Calu3 (cell line): ENCODE data around the gene OR4D1. TPM values are rescaled to one million over a fixed set of nuclear protein-coding genes. Genes with fewer than 3 reads are reported as not detected.

Experiments
- BruUV-seq: library from RNA; stranded (reverse); fragments of 400-500 nt; replicated peaks from 2 replicates; lab custom pipeline; 2021; lab: Mats Ljungman, UMichigan
- CTCF ChIA-PET: fragments of 300-600 bp; sonication (Branson Sonifier 250); formaldehyde crosslinking; loops from one replicate; lab custom pipeline; 2022; ENCODE audit warnings: antibody characterized with exemption; lab: Charles Lee
- DNase-seq: peaks from one replicate; pipeline ENCODE4 v3.0.0; 2022
- H3K27ac Mint-ChIP-seq: one replicate; pipeline ENCODE4 v1.8.0; 2022; ENCODE audit warnings: mixed read lengths; ENCODE audit not compliant: unreplicated experiment
- H3K27me3 Mint-ChIP-seq: one replicate; pipeline ENCODE4 v1.8.0; 2022; ENCODE audit warnings: mixed read lengths; ENCODE audit not compliant: unreplicated experiment
- H3K36me3 Mint-ChIP-seq: one replicate; pipeline ENCODE4 v1.8.0; 2022; ENCODE audit warnings: mild to moderate bottlenecking, moderate library complexity, mixed read lengths; ENCODE audit not compliant: insufficient read depth, unreplicated experiment
- H3K4me1 Mint-ChIP-seq: one replicate; pipeline ENCODE4 v1.8.0; 2022; ENCODE audit warnings: mild to moderate bottlenecking, low read depth, mixed read lengths; ENCODE audit not compliant: unreplicated experiment
- H3K4me3 Mint-ChIP-seq: one replicate; pipeline ENCODE4 v1.8.0; 2022; ENCODE audit warnings: mild to moderate bottlenecking, low read depth, moderate library complexity, mixed read lengths; ENCODE audit not compliant: unreplicated experiment
- H3K9me3 Mint-ChIP-seq: one replicate; pipeline ENCODE4 v1.8.0; 2022; ENCODE audit warnings: low read depth, mixed read lengths; ENCODE audit not compliant: unreplicated experiment
- intact Hi-C: fragments of 100-400 bp; cut with micrococcal nuclease; formaldehyde crosslinking; loops from one replicate; pipeline ENCODE4 v1.10.0; 2022; ENCODE audit not compliant: unreplicated experiment
- total RNA-seq: library from RNA; stranded (reverse); gene quantifications from 2 replicates; pipeline ENCODE4 v1.2.3, GENCODE V29; 2022
- TF ChIP-seq, protein P1 (sequence below): fragments of 200-600 bp; IDR thresholded peaks from one replicate; pipeline ENCODE4 v1.8.0; 2022; ENCODE audit warnings: antibody characterized with exemption; ENCODE audit not compliant: unreplicated experiment

Gene OR4D1
- total RNA-seq, 1 experiment from 2014 or later = not detected

- H3K27me3 Mint-ChIP-seq = peaks cover 83% of the 10 kb centered on the region
- intact Hi-C loops = no loop called here
These were observed 3.4 kb upstream of the OR4D1 start for GRCh38 chr17:58144801-58145200.

DNA sequence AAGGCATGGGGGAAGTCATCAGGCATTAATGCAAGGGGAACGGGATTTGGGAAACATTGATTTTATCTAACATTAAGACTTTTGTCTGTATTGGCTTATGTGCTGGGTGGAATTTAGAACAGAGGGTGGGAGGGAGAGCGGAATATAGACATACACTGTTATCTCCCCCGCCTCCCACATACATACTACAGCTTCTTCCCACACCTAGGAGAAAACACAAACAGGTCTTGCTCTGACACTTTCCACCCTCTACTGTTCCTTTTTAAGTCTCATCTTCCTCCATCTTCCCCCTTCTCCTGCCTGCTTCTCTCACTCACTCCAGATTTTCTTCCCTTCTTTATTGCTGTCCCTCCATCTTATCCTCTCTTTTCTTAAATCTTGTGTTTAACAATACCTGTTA lies 425 bp downstream of the OR4D1 start:
- BruUV-seq = no TSS peak
- CTCF ChIA-PET = no interaction called here
- Mint-ChIP-seq H3K4me3 (no peak overlapping the region), H3K36me3 (no peaks in the 10 kb centered on the region), H3K27ac (no peak overlapping the region), H3K4me1 (no peaks in the 10 kb centered on the region), H3K9me3 (peaks cover 3% of the 10 kb centered on the region), H3K27me3 (peaks cover 90% of the 10 kb centered on the region)
- TF ChIP-seq, protein P1, sequence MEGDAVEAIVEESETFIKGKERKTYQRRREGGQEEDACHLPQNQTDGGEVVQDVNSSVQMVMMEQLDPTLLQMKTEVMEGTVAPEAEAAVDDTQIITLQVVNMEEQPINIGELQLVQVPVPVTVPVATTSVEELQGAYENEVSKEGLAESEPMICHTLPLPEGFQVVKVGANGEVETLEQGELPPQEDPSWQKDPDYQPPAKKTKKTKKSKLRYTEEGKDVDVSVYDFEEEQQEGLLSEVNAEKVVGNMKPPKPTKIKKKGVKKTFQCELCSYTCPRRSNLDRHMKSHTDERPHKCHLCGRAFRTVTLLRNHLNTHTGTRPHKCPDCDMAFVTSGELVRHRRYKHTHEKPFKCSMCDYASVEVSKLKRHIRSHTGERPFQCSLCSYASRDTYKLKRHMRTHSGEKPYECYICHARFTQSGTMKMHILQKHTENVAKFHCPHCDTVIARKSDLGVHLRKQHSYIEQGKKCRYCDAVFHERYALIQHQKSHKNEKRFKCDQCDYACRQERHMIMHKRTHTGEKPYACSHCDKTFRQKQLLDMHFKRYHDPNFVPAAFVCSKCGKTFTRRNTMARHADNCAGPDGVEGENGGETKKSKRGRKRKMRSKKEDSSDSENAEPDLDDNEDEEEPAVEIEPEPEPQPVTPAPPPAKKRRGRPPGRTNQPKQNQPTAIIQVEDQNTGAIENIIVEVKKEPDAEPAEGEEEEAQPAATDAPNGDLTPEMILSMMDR = no peak
- intact Hi-C loops = no loop called here
- no peak for DNase-seq

More at GRCh38 chr17:58144801-58145200, 3.4 kb upstream of the OR4D1 start:
- CTCF ChIA-PET = no interaction called here
- Mint-ChIP-seq H3K4me3 (no peak overlapping the region), H3K27ac (no peak overlapping the region), H3K9me3 (peaks cover 3% of the 10 kb centered on the region), H3K4me1 (no peaks in the 10 kb centered on the region), H3K36me3 (no peaks in the 10 kb centered on the region)
- TF ChIP-seq, protein P1 = no peak
- no peak for DNase-seq
- no TSS peak for BruUV-seq

DNA sequence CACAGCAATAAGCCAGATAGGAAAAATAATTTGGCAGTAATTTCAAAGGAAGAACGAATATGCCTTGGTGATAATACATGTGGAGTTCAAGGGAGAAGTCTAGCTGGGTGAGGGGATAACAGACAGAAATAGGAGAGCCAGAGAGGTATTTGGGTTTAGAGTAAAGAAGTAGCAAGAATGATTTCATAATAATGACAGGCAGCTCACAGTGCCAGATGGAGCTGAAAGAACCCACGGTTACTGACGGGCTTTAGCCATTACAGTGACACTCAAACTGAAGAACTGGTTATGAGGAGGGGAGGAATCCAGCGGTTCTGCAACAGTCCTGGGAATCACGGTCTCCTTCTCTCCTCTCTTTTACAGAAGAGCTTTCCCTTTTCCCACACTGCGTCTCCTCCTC lies 2.2 kb downstream of the OR4D1 start:
- no peak overlapping the region for H3K4me3 Mint-ChIP-seq
- no TSS peak for BruUV-seq
- no peak overlapping the region for H3K27ac Mint-ChIP-seq
- no peak for DNase-seq
- CTCF ChIA-PET = no interaction called here
- H3K4me1 Mint-ChIP-seq = no peaks in the 10 kb centered on the region
- H3K36me3 Mint-ChIP-seq = no peaks in the 10 kb centered on the region
- H3K9me3 Mint-ChIP-seq = no peaks in the 10 kb centered on the region
- intact Hi-C loops = no loop called here
- H3K27me3 Mint-ChIP-seq = peaks cover 88% of the 10 kb centered on the region
- TF ChIP-seq, protein P1 = no peak

GRCh38 chr17:58153046-58153445 lies 4.9 kb downstream of the OR4D1 start:
- CTCF ChIA-PET = no interaction called here

More at GRCh38 chr17:58153046-58153445, 4.9 kb downstream of the OR4D1 start:
- H3K9me3 Mint-ChIP-seq = no peaks in the 10 kb centered on the region
- no peak for DNase-seq
- H3K36me3 Mint-ChIP-seq = no peaks in the 10 kb centered on the region
- no TSS peak for BruUV-seq
- H3K27me3 Mint-ChIP-seq = peaks cover 83% of the 10 kb centered on the region
- H3K4me3 Mint-ChIP-seq = no peak overlapping the region
- TF ChIP-seq, protein P1 = no peak
- H3K27ac Mint-ChIP-seq = no peak overlapping the region
- H3K4me1 Mint-ChIP-seq = no peaks in the 10 kb centered on the region
- intact Hi-C loops = no loop called here
